HEK293 (cell line): ENCODE data around the gene DRAP1.

Source experiments
- CTCF ChIA-PET: fragments of 350-600 bp; formaldehyde crosslinking; extraction: SDS; loops from one replicate; lab custom pipeline; 2021; ENCODE audit warnings: antibody characterized with exemption; lab: Yijun Ruan, JAX
- POLR2A ChIA-PET: fragments of 300-600 bp; formaldehyde crosslinking; extraction: SDS; loops from one replicate; lab custom pipeline; 2020; ENCODE audit warnings: antibody characterized with exemption, inconsistent platforms; lab: Yijun Ruan, JAX
- H3K27ac ChIP-seq: fragments of 200-500 bp; sonication (Bioruptor generic); 2 replicates; pipeline ENCODE4 v1.5.1; 2014; ENCODE audit warnings: low read depth, low read length, control low read depth, inconsistent platforms; ENCODE audit errors: extremely low read depth
- H3K36me3 ChIP-seq, 2 experiments: fragments of 200-500 bp in 1 of 2; sonication (Bioruptor generic) in 1 of 2; 1 replicate in 1 of 2; 2 replicates in 1 of 2; pipeline ENCODE4 v1.5.1; 2014 to 2017; ENCODE audit warnings: inconsistent platforms in 2 of 2, low read length in 2 of 2; ENCODE audit not compliant: control insufficient read depth in 2 of 2, insufficient read depth in 1 of 2
- H3K4me1 ChIP-seq: fragments of 200-500 bp; sonication (Bioruptor generic); 2 replicates; pipeline ENCODE4 v1.5.1; 2014; ENCODE audit warnings: mild to moderate bottlenecking, low read length, inconsistent platforms; ENCODE audit not compliant: control insufficient read depth, insufficient read depth
- H3K4me3 ChIP-seq: 2 replicates; pipeline ENCODE4 v1.5.1; 2011; ENCODE audit warnings: low read depth, mild to moderate bottlenecking, control low read depth, low read length, moderate library complexity
- H3K9me3 ChIP-seq: fragments of 200-500 bp; sonication (Bioruptor generic); 2 replicates; pipeline ENCODE4 v1.5.1; 2014; ENCODE audit warnings: low read depth, low read length, inconsistent platforms; ENCODE audit not compliant: control insufficient read depth, insufficient read depth
- MZF1 ChIP-seq: fragments of 450-650 bp; formaldehyde crosslinking; IDR thresholded peaks from 2 replicates; pipeline ENCODE4 v1.5.1; 2017; ENCODE audit warnings: missing biosample characterization, missing genetic modification characterization, borderline replicate concordance
- PRDM4 ChIP-seq: fragments of 450-650 bp; formaldehyde crosslinking; IDR thresholded peaks from 2 replicates; pipeline ENCODE4 v1.5.1; 2017; ENCODE audit warnings: missing biosample characterization, missing genetic modification characterization
- ZBTB7A ChIP-seq: fragments of 450-650 bp; formaldehyde crosslinking; IDR thresholded peaks from 2 replicates; pipeline ENCODE4 v1.5.1; 2016; ENCODE audit warnings: low read depth, missing biosample characterization, missing genetic modification characterization
- ZBTB8A ChIP-seq: fragments of 450-650 bp; formaldehyde crosslinking; IDR thresholded peaks from 2 replicates; pipeline ENCODE4 v1.5.1; 2016; ENCODE audit warnings: missing biosample characterization, missing genetic modification characterization
- ZEB2 ChIP-seq: fragments of 450-650 bp; formaldehyde crosslinking; IDR thresholded peaks from 2 replicates; pipeline ENCODE4 v1.5.1; 2016; ENCODE audit warnings: missing biosample characterization, missing genetic modification characterization
- ZNF114 ChIP-seq: fragments of 450-650 bp; formaldehyde crosslinking; IDR thresholded peaks from 2 replicates; pipeline ENCODE4 v1.5.0; 2017; ENCODE audit warnings: missing biosample characterization, missing genetic modification characterization
- ZNF138 ChIP-seq: fragments of 450-650 bp; formaldehyde crosslinking; IDR thresholded peaks from 2 replicates; pipeline ENCODE4 v1.5.1; 2016; ENCODE audit warnings: missing biosample characterization, missing genetic modification characterization, borderline replicate concordance
- ZNF140 ChIP-seq: fragments of 450-650 bp; formaldehyde crosslinking; IDR thresholded peaks from 2 replicates; pipeline ENCODE4 v1.5.1; 2016; ENCODE audit warnings: missing biosample characterization, missing genetic modification characterization
- ZNF157 ChIP-seq: fragments of 450-650 bp; formaldehyde crosslinking; IDR thresholded peaks from 2 replicates; pipeline ENCODE4 v1.5.1; 2016; ENCODE audit warnings: missing biosample characterization, missing genetic modification characterization
- ZNF184 ChIP-seq: fragments of 450-650 bp; IDR thresholded peaks from 2 replicates; pipeline ENCODE4 v1.5.1; 2018; ENCODE audit warnings: missing biosample characterization, mild to moderate bottlenecking, missing genetic modification characterization
- ZNF211 ChIP-seq: fragments of 450-650 bp; formaldehyde crosslinking; IDR thresholded peaks from 2 replicates; pipeline ENCODE4 v1.5.1; 2016; ENCODE audit warnings: low read depth, missing biosample characterization, missing genetic modification characterization
- ZNF223 ChIP-seq: fragments of 450-650 bp; formaldehyde crosslinking; IDR thresholded peaks from 2 replicates; pipeline ENCODE4 v1.5.1; 2016; ENCODE audit warnings: missing biosample characterization, missing genetic modification characterization
- ZNF292 ChIP-seq: fragments of 450-650 bp; formaldehyde crosslinking; IDR thresholded peaks from 2 replicates; pipeline ENCODE4 v1.5.1; 2016; ENCODE audit warnings: low read depth, missing biosample characterization, missing genetic modification characterization, borderline replicate concordance
- ZNF366 ChIP-seq: fragments of 450-650 bp; formaldehyde crosslinking; conservative IDR thresholded peaks from 2 replicates; pipeline ENCODE4 v1.5.1; 2016; ENCODE audit warnings: missing biosample characterization, missing genetic modification characterization
- ZNF391 ChIP-seq: fragments of 450-650 bp; formaldehyde crosslinking; IDR thresholded peaks from 2 replicates; pipeline ENCODE4 v1.5.1; 2016; ENCODE audit warnings: low read depth, missing biosample characterization, missing genetic modification characterization, borderline replicate concordance
- ZNF416 ChIP-seq: fragments of 450-650 bp; formaldehyde crosslinking; IDR thresholded peaks from 2 replicates; pipeline ENCODE4 v1.5.1; 2016; ENCODE audit warnings: missing biosample characterization, missing genetic modification characterization
- ZNF529 ChIP-seq: fragments of 450-650 bp; formaldehyde crosslinking; IDR thresholded peaks from 2 replicates; pipeline ENCODE4 v1.5.1; 2017; ENCODE audit warnings: missing genetic modification characterization, missing biosample characterization; ENCODE audit not compliant: insufficient replicate concordance
- ZNF544 ChIP-seq: fragments of 450-650 bp; formaldehyde crosslinking; IDR thresholded peaks from 2 replicates; pipeline ENCODE4 v1.5.0; 2017; ENCODE audit warnings: missing biosample characterization, missing genetic modification characterization
- ZNF596 ChIP-seq: fragments of 450-650 bp; IDR thresholded peaks from 2 replicates; pipeline ENCODE4 v1.5.0; 2018; ENCODE audit warnings: missing biosample characterization, mild to moderate bottlenecking, missing genetic modification characterization, moderate library complexity
- ZNF610 ChIP-seq: fragments of 450-650 bp; formaldehyde crosslinking; IDR thresholded peaks from 2 replicates; pipeline ENCODE4 v1.5.1; 2016; ENCODE audit warnings: missing biosample characterization, missing genetic modification characterization, borderline replicate concordance
- ZNF621 ChIP-seq: fragments of 450-650 bp; formaldehyde crosslinking; IDR thresholded peaks from 2 replicates; pipeline ENCODE4 v1.5.1; 2017; ENCODE audit warnings: missing biosample characterization, missing genetic modification characterization
- ZNF624 ChIP-seq: fragments of 450-650 bp; formaldehyde crosslinking; IDR thresholded peaks from 2 replicates; pipeline ENCODE4 v1.5.1; 2017; ENCODE audit warnings: missing biosample characterization, missing genetic modification characterization
- ZNF626 ChIP-seq: fragments of 450-650 bp; sonication (Bioruptor Pico); formaldehyde crosslinking; IDR thresholded peaks from 2 replicates; pipeline ENCODE4 v1.5.1; 2018; ENCODE audit warnings: missing biosample characterization, missing genetic modification characterization, inconsistent platforms
- ZNF664 ChIP-seq: fragments of 450-650 bp; formaldehyde crosslinking; IDR thresholded peaks from 2 replicates; pipeline ENCODE4 v1.5.1; 2016; ENCODE audit warnings: missing biosample characterization, missing genetic modification characterization
- ZNF747 ChIP-seq: fragments of 450-650 bp; formaldehyde crosslinking; IDR thresholded peaks from 2 replicates; pipeline ENCODE4 v1.5.1; 2016; ENCODE audit warnings: missing biosample characterization, missing genetic modification characterization
- ZNF76 ChIP-seq: fragments of 450-650 bp; formaldehyde crosslinking; IDR thresholded peaks from 2 replicates; pipeline ENCODE4; 2016; ENCODE audit warnings: low read depth, missing biosample characterization, missing genetic modification characterization, borderline replicate concordance
- ZSCAN16 ChIP-seq: fragments of 450-650 bp; formaldehyde crosslinking; IDR thresholded peaks from 2 replicates; pipeline ENCODE4 v1.5.1; 2016; ENCODE audit warnings: missing biosample characterization, missing genetic modification characterization
- TF ChIP-seq, protein P1 (sequence below): fragments of 450-650 bp; formaldehyde crosslinking; IDR thresholded peaks from 2 replicates; pipeline ENCODE4 v1.5.1; 2016; ENCODE audit warnings: missing biosample characterization, missing genetic modification characterization

The DRAP1 gene

GRCh38 chr11:65964906-65965305 lies 45.7 kb downstream of the DRAP1 start:
- POLR2A ChIA-PET: no interaction called here

DNA sequence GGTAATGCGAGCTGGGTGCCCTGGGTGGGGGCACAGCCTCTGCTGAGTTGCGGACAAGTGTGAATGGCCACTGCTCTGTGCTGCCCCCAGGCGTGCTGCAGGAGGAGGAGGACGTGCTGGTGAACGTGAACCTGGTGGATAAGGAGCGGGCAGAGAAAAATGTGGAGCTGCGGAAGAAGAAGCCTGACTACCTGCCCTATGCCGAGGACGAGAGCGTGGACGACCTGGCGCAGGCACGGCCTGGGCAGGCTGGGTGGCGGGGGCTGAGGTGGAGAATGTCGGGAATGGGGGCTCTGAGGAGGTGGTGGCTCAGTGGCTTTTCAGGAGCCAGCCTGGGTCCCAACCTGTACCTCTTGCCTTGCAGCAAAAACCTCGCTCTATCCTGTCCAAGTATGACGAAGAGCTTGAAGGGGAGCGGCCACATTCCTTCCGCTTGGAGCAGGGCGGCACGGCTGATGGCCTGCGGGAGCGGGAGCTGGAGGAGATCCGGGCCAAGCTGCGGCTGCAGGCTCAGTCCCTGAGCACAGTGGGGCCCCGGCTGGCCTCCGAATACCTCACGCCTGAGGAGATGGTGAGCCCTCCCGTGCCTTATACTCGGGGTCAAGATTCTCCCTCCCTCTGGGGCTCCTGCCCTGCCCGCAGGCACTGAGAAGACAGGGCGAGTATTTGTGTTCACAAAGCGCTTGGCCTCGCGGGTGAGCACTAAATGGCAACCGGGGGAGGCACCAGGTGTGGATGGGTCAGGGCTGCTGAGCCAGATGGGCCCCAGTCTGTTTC lies 46.9 kb downstream of the DRAP1 start:
- H3K9me3 ChIP-seq: no peaks in the 10 kb centered on the region
- H3K27ac ChIP-seq: no peak overlapping the region
- no peak for TF ChIP-seq ZNF610 (tag by site-specific recombination)
- no peak for TF ChIP-seq PRDM4 (tag by site-specific recombination)
- no peak for TF ChIP-seq ZNF140
- no peak for TF ChIP-seq ZNF529 (tag by site-specific recombination)
- no peak for TF ChIP-seq ZNF416
- no peak for TF ChIP-seq ZNF621 (tag by site-specific recombination)
- no peak for TF ChIP-seq ZSCAN16 (tag by site-specific recombination)
- H3K4me3 ChIP-seq: no peak overlapping the region
- ChIA-PET CTCF (interaction anchor here (0.6 to 1.1 kb wide), 2 partner anchors 19 to 80 kb away, joined by 3 read pairs; no protein-coding TSS in a partner anchor), POLR2A (no interaction called here)
- peaks cover 0 to 69% of the 10 kb centered on the region in 2 experiments; a peak in 2 of 3 replicates for H3K36me3 ChIP-seq
- no peaks in the 10 kb centered on the region for H3K4me1 ChIP-seq

More at GRCh38 chr11:65964906-65965305, 45.7 kb downstream of the DRAP1 start:
- Histone ChIP-seq H3K4me3 (no peak overlapping the region), H3K9me3 (no peaks in the 10 kb centered on the region), H3K4me1 (no peaks in the 10 kb centered on the region), H3K27ac (no peak overlapping the region), H3K36me3 (peaks cover 0 to 63% of the 10 kb centered on the region in 2 experiments; a peak in 2 of 3 replicates)
- TF ChIP-seq ZNF184 (no peak), ZNF211 (tag by site-specific recombination) (no peak), ZNF76 (tag by site-specific recombination) (no peak), ZNF157 (no peak), ZNF114 (no peak), ZNF140 (no peak), ZNF747 (tag by site-specific recombination) (no peak), ZNF664 (tag by site-specific recombination) (no peak), ZNF366 (tag by site-specific recombination) (no peak)
- CTCF ChIA-PET: no interaction called here

GRCh38 chr11:65967329-65967934 lies 48.2 kb downstream of the DRAP1 start:
- Histone ChIP-seq H3K9me3 (no peaks in the 10 kb centered on the region), H3K36me3 (peaks cover 0 to 79% of the 10 kb centered on the region in 2 experiments; a peak in 2 of 3 replicates), H3K4me1 (no peaks in the 10 kb centered on the region), H3K27ac (no peak overlapping the region), H3K4me3 (no peak overlapping the region)
- ChIA-PET CTCF (no interaction called here), POLR2A (interaction anchor here (0.7 kb wide), 1 partner anchor 119 kb away, joined by 4 read pairs; no protein-coding TSS in a partner anchor)
- TF ChIP-seq ZNF292 (no peak), ZEB2 (no peak), ZNF626 (tag by site-specific recombination) (no peak), ZNF138 (tag by site-specific recombination) (no peak), ZNF624 (no peak), ZBTB7A (tag by site-specific recombination) (no peak), ZNF223 (tag by site-specific recombination) (no peak), ZBTB8A (tag by site-specific recombination) (no peak), MZF1 (no peak), ZNF596 (tag by site-specific recombination) (no peak), ZNF544 (no peak), ZNF391 (no peak)
- TF ChIP-seq, protein P1, sequence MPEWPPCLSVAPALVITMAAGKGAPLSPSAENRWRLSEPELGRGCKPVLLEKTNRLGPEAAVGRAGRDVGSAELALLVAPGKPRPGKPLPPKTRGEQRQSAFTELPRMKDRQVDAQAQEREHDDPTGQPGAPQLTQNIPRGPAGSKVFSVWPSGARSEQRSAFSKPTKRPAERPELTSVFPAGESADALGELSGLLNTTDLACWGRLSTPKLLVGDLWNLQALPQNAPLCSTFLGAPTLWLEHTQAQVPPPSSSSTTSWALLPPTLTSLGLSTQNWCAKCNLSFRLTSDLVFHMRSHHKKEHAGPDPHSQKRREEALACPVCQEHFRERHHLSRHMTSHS (tag by site-specific recombination): no peak
